HG03521 (cell line): ENCODE data around the gene USP30.
"Not testable (repeated sequence)": the region's sequence is repeated elsewhere in the genome, so short reads cannot be mapped to it uniquely, and the experiment has no call there.

Source experiments
- ATAC-seq: cut with Tn5 transposase; IDR thresholded peaks from one replicate; pipeline ENCODE4 v1.9.1; 2021; ENCODE audit warnings: mild to moderate bottlenecking, moderate library complexity; ENCODE audit not compliant: unreplicated experiment

Gene USP30

DNA sequence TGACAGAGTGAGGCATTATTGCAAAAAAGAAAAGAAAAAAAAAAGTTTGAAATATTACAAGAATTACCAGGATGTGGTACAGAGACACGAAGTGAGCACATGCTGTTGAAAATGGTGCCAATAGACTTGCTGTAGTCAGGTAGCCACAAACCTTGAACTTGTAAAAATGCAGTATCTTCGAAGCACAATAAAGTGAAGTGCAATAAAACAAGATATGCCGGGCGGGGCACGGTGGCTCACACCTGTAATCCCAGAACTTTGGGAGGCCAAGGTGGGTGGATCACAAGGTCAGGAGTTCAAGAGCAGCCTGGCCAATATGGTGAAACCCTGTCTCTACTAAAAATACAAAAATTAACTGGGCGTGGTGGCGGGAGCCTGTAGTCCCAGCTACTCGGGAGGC lies 2.6 kb upstream of the USP30 start:
- ATAC-seq, result not testable (repeated sequence)

DNA sequence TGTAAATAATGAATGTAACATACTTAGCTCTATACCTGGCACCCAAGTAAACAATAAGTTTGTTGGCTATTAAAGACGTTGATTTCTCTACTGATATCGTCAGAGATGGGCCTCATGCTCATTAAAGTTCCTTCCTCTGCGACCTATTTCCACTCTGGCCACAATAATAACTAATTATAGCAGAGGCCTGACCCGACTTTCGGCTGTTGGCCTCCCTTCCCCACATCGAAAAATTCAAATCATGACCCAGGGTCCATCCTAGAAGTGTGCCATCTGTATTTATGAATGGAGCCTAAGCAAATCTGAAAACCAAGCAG lies 321 bp upstream of the USP30 start:
- no peak for ATAC-seq

DNA sequence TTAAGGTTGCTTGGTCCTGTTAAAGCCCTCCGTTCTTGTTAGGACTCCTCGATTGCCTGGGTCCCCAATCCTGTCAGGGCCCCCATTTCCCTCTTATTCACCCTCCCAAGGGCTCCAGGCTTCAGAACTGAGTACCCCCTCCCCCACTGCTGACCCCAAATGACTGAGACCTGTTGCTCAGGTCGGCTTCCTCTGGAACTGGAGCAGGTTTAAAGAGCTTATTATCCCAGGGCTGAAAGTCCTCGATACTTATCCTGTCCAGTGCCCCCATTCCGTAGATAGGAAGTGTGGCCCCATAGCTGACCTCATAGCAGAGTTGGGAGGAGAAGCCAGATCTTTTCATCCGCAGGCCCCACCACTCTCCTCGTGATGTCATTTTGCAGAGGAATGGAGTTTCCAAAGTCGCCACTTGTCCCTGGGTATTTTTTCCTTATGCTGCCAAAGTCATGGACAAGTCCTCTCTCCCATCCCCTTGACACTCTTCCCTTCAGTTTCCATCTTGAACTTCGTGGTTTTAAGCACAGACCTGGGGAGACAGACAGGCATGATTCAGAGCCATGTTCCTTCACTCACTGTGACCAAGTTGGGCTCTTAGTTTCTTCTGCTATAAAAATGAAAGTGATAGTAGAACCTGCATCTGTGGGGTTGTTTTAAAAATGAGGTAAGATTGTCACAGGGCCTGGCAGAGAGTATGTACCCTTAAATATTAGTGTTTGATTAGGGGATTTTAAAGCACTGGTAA lies 1.2 kb downstream of the USP30 start:
- peak; percentile 44 for ATAC-seq

DNA sequence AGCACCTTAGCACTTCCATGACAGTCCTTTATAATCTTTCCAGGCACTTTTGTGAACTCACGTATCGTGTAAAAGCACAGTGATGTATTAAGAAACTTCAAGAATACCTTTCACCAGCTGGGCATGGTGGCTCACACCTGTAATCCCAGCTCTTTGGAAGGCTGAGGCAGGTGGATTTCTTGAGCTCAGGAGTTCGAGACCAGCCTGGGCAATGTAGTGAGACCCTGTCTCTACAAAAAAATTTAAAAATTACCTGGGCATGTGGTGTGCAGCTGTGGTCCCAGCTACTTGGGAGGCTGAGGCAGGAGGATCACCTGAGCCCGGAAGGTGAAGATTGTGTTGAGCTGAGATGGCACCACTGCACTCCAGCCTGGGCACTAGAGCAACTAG lies 1.7 kb downstream of the USP30 start:
- not testable (repeated sequence) for ATAC-seq

DNA sequence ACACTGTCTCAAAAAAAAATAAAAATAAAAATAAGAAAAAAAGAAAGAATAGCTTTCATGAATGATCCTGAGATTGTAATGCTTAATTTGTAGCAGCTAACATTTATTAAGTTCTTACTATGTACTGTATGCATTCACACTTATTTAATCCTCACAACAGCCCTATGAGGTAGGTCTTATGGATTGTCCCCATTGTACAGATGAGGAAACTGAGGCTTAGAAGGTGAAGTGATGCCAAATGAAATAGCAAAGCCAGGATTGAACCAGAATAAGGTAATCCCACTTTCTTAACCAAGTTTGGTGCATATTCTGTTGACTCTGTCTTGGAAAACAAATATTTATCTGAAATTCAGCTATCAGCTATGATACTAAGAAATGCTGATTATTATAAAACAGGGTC lies 2.1 kb downstream of the USP30 start:
- no peak for ATAC-seq

DNA sequence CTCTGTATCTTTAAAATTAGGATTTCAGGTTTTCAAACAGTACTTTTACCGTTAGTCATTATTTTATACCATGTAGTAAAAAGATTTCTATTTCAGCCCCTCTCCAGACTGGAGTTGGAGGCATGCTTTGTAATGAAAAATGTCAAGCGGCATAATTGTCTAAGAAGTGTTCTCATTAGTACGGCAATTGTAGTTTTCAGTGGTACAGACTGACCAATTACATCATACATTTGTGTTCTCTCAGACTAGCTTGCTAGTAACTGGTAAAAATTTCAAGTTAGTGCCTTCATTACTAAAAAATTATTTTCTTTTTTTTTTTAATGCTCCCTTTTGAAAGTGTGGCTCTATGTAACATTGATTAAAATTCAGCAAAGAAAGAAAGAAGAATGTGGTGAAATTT lies 4.5 kb downstream of the USP30 start:
- ATAC-seq, result no peak

DNA sequence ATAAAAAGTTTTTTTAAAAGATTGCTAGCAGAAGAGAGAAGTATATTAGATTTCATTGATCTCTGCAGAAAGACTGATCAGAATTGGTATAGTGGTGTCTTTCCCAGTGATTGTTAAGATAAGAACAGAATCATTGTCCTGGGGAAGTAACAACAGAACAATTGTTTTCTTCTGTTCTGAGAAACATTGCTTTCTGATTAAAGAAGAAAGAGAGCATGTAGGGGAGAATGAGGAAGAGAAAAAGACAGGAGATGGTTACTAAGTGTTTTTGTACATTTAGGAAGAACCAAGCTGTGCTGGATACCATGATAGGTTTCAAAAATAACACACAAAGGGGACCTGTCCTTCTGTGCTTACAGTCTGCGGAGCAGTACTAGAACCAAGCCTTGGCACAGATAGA lies 5.0 kb downstream of the USP30 start:
- no peak for ATAC-seq

DNA sequence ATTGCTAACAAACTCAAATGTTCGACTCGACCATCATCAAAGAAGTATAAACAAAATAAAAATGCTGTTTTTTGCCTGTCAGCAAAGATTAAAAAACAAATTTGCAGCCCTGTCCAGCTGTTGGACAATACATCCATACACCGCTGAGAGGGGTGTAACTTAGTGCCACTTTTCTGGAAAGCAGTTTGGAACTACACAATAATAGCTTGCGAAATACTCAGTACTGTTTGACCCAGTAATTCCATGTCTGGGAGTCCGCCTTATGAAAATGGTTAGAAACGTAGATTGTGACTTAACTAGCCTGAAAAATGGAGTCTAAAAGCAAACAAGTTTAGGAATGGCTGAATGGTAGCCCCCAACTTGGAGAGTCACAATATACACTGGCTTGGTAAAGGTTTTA lies 6.4 kb downstream of the USP30 start:
- ATAC-seq, result no peak

DNA sequence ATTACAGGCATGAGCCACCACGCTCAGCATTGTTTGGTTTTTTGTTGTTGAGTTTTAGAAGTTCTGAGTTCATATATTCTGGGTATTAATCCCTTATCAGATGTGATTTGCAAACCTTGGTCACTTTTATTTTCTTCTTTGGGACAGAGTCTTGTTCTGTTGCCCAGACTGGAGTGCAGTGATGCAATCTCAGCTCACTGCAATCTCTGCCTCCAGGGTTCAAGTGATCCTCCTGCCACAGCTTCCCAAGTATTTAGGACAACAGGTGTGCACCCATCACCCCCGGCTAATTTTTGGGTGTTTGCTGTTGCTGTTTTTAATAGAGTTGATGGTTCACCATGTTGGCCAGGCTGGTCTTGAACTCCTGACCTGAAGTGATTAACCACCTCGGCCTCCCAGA lies 11.8 kb downstream of the USP30 start:
- ATAC-seq, result no peak

DNA sequence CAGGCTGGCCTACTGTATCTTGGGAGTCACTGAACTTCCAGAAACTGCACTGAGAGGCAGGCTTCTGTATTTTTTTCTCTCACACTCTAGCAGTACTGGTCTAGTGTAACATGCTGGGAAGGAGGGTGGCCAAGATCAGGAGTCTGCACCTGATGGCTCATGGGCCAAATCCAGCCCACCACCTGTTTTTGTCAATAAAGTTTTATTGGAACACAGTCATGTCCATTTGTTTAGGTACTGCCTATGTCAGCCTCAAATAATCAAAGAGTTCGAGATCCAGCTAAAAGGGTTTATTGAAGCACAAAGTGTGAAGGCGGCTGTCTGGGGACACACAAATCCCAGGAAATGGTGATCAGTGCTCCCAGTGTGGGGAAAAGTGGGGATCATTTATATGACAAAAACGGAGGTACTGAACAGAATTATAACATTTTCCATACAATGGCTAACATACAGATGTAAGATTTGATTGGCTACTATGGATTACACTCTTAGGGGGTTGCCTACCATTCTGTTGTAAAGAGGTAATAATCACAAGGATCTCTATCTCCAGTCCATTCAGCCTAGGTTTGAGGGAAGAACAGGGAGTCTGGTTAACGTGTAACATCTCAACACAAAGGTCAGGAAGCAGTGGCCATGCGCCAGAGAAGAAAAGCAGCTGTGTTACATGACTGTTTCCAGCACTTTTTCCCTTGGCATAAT lies 12.9 kb downstream of the USP30 start:
- no peak for ATAC-seq

DNA sequence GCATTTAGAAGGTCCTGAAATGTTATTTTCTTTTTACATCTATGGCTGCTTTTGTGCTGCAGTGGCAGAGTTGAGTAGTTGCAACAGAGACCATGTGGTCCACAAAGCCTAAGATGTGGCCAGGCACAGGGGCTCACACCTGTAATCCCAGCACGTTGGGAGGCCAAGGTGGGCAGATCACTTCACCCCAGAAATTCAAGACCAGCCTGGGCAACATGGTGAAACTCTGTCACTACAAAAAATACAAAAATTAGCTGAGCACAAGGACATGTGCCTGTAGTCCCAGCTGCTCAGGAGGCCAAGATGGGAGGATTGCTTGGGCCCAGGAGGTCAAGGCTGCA lies 13.4 kb downstream of the USP30 start:
- ATAC-seq, result no peak

DNA sequence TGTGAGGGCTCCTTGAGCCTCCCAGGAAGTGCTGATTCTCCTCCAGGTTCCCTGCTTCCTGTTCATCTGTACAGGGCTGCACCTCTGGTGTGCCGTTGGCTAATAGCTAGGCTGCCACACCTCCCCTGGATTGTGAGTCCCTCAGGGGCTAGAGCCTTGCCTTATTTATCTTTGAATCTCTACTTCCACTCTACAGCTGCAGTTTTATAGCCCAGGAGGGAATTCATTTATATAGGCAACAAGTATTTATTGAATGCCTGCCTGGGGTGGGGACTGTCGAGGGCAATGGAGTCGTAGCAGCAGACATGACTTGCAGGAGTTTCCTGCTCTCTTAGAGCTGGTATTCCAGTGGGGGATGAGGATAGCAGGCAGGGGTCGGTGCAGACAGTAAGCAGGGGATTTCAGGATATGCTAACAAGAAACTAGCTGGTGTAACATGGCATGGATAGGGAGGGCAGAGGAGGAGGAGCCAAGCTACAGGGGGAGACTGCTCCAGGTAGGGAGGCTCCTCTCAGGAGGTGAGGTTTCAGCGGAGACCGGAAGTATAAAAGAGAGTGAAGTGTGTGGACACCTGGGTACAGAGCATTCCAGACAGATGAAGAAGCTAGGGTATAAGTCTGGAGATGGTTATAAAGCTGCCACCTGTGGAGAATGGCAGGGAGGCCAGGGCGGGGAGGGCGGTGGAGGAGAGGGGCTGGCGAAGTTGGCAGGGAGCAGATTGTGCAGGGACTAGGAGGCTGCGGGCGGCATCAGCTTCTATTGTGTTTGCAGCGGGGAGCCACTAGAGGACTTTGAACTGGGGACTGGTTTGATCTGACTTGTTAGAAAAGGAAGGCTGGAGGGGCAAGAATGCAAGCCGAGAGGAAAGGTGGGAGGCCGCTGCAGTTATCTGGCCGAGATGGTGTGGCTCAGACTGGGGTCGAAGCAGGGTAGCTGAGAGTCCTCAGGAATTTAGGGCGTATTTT lies 17.2 kb downstream of the USP30 start:
- ATAC-seq, result no peak

DNA sequence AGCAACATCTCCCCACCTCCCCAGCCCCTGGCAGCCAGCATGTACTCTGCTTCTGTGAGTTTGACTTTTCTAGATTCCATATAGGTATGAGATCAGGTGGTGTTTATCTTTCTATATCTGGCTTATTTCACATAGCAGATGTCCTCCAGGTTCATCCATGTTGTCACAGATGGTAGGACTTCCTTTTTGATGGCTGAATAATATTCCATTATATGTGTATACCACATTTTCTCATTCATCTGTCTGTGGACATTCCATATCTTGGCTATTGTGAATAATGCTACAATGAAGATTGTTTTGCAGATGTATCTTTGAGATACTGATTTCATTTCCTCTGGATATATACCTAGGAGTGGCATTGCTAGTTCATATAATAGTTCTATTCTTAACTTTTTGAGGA lies 22.5 kb downstream of the USP30 start:
- no peak for ATAC-seq

DNA sequence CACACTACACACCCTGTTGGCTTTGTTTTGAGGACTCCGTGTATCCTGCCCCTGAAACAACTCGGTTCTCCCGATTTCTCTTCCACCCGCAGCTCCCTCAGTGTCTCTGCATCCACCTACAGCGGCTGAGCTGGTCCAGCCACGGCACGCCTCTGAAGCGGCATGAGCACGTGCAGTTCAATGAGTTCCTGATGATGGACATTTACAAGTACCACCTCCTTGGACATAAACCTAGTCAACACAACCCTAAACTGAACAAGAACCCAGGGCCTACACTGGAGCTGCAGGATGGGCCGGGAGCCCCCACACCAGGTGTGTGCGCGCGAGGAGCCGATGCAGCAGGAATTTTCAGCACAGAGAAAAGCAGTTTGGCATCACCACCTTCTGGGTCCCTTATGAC lies 30.4 kb downstream of the USP30 start:
- no peak for ATAC-seq

DNA sequence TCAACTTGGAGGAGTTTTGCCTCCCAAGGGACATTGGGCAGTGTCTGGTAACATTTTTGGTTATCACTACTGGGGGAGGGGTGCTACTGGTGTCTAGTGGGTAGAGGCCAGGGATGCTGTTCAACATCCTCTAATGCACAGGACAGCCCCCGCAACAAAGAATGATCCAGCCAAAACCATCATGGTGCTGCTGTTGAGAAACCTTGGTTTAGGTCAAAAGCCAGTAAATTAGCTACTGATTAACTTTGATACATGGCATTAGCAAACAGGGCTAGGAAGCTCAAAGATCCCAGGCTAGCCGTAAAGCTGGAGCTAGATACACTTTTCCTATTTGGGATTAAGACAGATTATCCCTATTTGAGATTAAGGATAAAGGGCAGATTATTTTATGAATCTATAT lies 32.0 kb downstream of the USP30 start:
- ATAC-seq, result no peak

DNA sequence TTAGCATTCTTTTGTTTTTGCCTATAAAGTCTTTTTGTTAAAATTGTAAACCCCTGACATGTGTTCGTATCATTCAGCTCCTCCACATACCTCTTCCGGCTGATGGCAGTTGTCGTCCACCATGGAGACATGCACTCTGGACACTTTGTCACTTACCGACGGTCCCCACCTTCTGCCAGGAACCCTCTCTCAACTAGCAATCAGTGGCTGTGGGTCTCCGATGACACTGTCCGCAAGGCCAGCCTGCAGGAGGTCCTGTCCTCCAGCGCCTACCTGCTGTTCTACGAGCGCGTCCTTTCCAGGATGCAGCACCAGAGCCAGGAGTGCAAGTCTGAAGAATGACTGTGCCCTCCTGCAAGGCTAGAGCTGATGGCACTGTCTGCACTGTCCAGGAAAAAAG lies 33.2 kb downstream of the USP30 start:
- no peak for ATAC-seq

DNA sequence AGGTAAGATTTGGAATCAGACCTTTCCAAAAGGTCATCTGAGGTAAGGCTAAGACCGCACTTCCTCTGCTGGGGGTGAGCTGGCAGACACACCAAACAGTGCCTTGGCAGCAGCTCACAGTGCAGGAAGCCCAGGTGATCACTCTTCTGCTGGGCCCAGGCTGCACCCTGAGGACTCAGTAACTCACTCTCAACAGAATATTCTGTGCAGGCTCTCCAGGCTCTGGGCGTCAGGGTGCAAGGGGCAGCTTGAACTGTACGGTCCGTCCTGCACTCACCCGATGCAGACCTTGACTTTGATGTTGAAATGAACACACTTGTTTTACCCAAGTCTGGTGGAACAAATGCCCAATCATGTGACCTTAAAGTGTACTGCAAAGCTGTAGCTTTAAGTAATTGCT lies 34.9 kb downstream of the USP30 start:
- no peak for ATAC-seq

DNA sequence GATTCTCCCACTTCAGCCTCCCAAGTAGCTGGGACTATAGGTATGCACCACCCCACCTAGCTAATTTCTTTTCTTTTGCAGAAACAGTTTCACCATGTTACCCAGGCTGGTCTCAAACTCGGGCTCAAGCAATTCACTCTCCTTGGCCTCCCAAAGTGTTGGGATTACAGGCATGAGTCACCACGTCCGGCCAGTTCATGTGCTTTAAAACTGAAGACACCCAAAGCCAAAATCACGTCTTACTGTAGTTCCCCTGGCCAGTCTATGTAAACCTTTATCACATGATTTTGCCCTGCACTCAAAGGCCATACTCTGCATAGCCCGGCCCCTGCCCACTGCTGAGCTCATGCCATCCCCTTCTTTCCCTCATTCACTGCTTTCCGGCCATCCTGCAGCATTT lies 36.4 kb downstream of the USP30 start:
- no peak for ATAC-seq

DNA sequence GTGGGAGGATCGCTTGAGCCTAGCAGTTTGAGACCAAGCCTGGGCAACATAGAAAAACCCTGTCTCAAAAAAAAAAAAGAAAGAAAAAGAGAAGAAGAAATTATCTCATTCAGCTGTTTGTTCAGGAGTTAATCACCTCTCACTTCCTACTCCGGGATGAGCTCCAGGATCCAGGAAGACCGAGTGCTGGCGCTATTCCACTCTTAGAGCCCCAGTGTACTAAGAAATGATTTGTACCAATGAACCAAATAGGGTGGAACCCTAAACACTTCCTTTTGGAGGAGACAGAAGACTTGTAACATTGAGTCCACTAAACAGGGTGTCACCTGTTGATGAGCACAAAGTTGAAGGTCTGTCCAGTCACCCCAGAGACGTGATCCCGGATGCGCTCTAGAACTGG lies 37.3 kb downstream of the USP30 start:
- ATAC-seq, result no peak

DNA sequence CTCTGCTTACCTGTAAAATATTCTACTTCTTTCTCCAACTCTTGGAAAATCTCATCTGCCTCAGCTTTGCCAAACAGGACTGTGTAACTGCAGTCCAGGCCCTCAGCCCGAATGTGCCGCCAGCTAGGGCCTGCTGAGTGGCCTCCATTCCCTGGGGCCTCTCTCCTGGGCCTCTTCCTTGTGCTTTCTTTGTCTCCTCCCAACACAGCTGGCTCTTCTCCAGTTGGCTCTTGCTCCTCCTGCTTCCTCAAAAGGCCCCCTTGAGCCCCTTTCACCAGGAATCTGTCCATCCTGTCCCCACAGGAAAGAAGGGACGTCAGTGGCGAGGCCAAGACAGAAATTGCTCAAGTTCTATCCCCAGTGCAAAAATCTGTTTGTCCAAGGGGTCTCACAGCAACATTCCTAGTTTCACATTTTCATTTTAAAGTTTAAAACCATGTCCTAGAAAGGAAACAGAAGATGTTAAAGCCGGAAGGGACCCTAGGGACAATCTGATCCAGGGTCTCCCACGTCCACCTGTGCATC lies 40.2 kb downstream of the USP30 start:
- ATAC-seq, result no peak

DNA sequence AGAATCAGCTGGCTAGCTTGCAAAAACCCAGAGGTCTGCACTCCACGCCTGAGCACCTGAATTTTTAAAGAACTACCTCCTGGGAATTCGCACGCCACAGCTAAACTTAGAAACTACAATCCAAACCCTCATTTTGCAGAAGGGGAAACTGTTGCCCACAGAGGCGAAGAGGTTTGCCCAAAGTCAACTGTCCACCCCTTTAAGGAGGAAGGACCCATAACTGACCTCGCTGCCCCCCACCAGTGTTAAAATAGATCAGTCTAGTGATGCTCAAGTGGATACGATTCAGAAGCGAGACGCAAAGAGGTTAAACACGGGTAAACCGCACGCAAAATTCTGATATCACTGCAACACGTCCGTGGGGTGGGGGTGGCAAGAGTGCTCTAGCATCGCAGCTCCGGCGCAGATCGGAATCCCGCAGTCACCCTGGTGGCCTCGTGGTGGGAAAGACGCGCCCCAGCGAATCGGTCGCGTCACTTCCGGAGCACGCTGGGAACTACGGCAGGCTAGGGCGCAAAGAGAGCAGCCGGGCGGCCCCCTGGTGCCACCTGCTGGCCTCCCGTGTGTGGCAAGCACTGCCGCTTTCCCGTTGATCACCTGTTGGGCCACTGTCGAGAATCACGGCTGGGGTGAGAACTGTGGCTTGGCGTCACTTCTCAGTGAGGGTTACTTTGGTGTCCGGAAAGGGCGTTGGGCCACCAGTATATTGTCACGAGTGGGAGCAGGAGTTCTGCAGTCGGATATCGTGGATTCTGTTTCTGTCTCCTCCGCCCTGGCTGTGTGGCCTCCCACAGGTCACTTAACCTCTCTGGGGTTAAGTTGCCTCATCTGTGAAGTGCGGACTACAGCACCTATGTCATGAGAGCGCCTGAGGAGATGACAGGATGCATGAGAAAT lies 40.9 kb downstream of the USP30 start, which contains the start of gene ALKBH2:
Gene ALKBH2 (minus strand): TSS at position 451 of the 897 bp plus-strand sequence. CDS start 686 bp downstream, outside the sequence.
- peak; percentile 46 for ATAC-seq
